HepG2 (cell line): ENCODE measurements around the gene RAB11FIP5. TPM values are rescaled to one million over a fixed set of nuclear protein-coding genes. Genes with fewer than 3 reads are reported as not detected.
"Not testable (repeated sequence)": the region's sequence is repeated elsewhere in the genome, so short reads cannot be mapped to it uniquely, and the experiment has no call there.

Experiments
- BRCA1 ChIP-seq: sonication (generic); formaldehyde crosslinking; IDR thresholded peaks from 2 replicates; pipeline ENCODE4 v1.4.0; 2020; ENCODE audit warnings: missing genetic modification reagents
- TARDBP ChIP-seq: sonication (generic); formaldehyde crosslinking; IDR thresholded peaks from 2 replicates; pipeline ENCODE4 v1.8.0; 2022; ENCODE audit warnings: mild to moderate bottlenecking, missing genetic modification reagents
- ZMAT3 ChIP-seq: sonication (generic); formaldehyde crosslinking; conservative IDR thresholded peaks from 2 replicates; pipeline ENCODE4 v1.7.0; 2021; ENCODE audit warnings: missing genetic modification reagents
- ZNF205 ChIP-seq: IDR thresholded peaks from 2 replicates; pipeline ENCODE4 v1.6.1; 2018; ENCODE audit warnings: missing biosample characterization, missing genetic modification reagents
- ZSCAN29 ChIP-seq: sonication (generic); formaldehyde crosslinking; conservative IDR thresholded peaks from 2 replicates; pipeline ENCODE4 v1.4.0; 2020; ENCODE audit warnings: mild to moderate bottlenecking, missing genetic modification reagents
- polyA plus RNA-seq, 8 experiments: library from polyadenylated mRNA; depleted of rRNA in 3 of 8; stranded (reverse) in 7 of 8; unstranded in 1 of 8; fragments of >200 nt; fragmentation: Illumina TruSeq in 4 of 8; extraction: Trizol in 4 of 8; gene quantifications; 2 replicates each; pipeline versions ENCODE4 v1.2.1 to v1.2.3, GENCODE V29; 2011 to 2016; ENCODE audit warnings: low read depth in 4 of 8, missing spikeins in 1 of 8, mixed read lengths in 1 of 8; ENCODE audit not compliant: insufficient read depth in 1 of 8
- total RNA-seq, 5 experiments: library from RNA; depleted of rRNA; stranded (reverse); fragments of >200 nt; fragmentation: Illumina TruSeq; extraction: Trizol; gene quantifications; 2 replicates each; pipeline ENCODE4 v1.2.3, GENCODE V29; 2016; ENCODE audit warnings: low read depth in 1 of 5
- TF ChIP-seq, protein P1 (sequence below), 2 experiments: sonication (generic) in 1 of 2; formaldehyde crosslinking in 1 of 2; IDR thresholded peaks; 2 replicates each; pipeline versions ENCODE4 v1.4.0 to v1.6.1; 2016 to 2020; ENCODE audit warnings: borderline replicate concordance in 1 of 2, low read depth in 1 of 2, mild to moderate bottlenecking in 1 of 2, missing genetic modification reagents in 1 of 2
- TF ChIP-seq, protein P2 (sequence below): sonication (generic); formaldehyde crosslinking; IDR thresholded peaks from 2 replicates; pipeline ENCODE4 v1.5.1; 2020; ENCODE audit warnings: missing genetic modification reagents, mild to moderate bottlenecking, borderline replicate concordance
- TF ChIP-seq, protein P3 (sequence below): IDR thresholded peaks from 2 replicates; pipeline ENCODE4 v1.6.1; 2012; ENCODE audit warnings: inconsistent platforms
- TF ChIP-seq, protein P4 (sequence below): sonication (generic); formaldehyde crosslinking; IDR thresholded peaks from 2 replicates; pipeline ENCODE4 v1.4.0; 2020; ENCODE audit warnings: mild to moderate bottlenecking, missing genetic modification reagents
- TF ChIP-seq, protein P5 (sequence below): sonication (generic); formaldehyde crosslinking; IDR thresholded peaks from 2 replicates; pipeline ENCODE4 v1.4.0; 2020; ENCODE audit warnings: missing genetic modification reagents

RAB11FIP5 gene
- total and polyA plus RNA-seq, 2 of the 13 experiments (the other 11 are each of a cell fraction or from before 2014, with no cell fraction given), result 9.4 to 22.9 TPM

DNA sequence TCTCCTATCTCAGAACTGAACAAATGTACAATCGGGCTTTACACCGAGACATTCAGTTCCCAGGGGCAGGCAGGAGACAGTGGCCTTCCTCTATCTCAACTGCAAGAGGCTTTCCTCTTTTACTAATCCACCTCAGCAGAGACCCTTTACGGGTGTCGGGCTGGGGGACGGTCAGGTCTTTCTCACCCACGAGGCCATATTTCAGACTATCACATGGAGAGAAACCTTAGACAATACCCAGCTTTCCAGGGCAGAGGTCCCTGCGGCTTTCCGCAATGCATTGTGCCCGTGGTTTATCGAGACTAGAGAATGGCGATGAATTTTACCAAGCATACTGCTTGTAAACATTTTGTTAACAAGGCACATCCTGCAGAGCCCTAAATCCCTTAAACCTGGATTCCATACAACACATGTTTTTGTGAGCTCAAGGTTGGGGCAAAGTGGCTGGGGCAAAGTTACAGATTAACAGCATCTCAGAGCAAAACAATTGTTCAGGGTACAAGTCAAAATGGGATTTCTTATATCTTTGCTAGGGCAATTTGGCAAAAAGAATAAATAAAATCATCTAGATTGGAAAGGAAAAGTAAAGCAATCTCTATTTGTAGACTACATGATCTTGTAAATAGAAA is 7.0 kb upstream of the RAB11FIP5 start (continued):
- TF ChIP-seq, protein P1, sequence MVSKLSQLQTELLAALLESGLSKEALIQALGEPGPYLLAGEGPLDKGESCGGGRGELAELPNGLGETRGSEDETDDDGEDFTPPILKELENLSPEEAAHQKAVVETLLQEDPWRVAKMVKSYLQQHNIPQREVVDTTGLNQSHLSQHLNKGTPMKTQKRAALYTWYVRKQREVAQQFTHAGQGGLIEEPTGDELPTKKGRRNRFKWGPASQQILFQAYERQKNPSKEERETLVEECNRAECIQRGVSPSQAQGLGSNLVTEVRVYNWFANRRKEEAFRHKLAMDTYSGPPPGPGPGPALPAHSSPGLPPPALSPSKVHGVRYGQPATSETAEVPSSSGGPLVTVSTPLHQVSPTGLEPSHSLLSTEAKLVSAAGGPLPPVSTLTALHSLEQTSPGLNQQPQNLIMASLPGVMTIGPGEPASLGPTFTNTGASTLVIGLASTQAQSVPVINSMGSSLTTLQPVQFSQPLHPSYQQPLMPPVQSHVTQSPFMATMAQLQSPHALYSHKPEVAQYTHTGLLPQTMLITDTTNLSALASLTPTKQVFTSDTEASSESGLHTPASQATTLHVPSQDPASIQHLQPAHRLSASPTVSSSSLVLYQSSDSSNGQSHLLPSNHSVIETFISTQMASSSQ (IDR thresholded peaks at IDR 0.05; ENCODE audit: low read depth), result peak; percentile 71
- TF ChIP-seq, protein P1 (CRISPR knock-in tag; IDR thresholded peaks at IDR 0.05; ENCODE audit: borderline replicate concordance), result not testable (repeated sequence)
- TF ChIP-seq, protein P2, sequence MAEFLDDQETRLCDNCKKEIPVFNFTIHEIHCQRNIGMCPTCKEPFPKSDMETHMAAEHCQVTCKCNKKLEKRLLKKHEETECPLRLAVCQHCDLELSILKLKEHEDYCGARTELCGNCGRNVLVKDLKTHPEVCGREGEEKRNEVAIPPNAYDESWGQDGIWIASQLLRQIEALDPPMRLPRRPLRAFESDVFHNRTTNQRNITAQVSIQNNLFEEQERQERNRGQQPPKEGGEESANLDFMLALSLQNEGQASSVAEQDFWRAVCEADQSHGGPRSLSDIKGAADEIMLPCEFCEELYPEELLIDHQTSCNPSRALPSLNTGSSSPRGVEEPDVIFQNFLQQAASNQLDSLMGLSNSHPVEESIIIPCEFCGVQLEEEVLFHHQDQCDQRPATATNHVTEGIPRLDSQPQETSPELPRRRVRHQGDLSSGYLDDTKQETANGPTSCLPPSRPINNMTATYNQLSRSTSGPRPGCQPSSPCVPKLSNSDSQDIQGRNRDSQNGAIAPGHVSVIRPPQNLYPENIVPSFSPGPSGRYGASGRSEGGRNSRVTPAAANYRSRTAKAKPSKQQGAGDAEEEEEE, result 0 out of 2 replicates have a peak, but pooled peaks have one; percentile 39
- TF ChIP-seq ZNF205 (CRISPR knock-in tag), result 0 out of 2 replicates have a peak, but pooled peaks have one; percentile 28
- TF ChIP-seq, protein P3, sequence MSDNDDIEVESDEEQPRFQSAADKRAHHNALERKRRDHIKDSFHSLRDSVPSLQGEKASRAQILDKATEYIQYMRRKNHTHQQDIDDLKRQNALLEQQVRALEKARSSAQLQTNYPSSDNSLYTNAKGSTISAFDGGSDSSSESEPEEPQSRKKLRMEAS, result peak; percentile 9; the same call in 1 of the 2 replicates
- TF ChIP-seq, protein P4, sequence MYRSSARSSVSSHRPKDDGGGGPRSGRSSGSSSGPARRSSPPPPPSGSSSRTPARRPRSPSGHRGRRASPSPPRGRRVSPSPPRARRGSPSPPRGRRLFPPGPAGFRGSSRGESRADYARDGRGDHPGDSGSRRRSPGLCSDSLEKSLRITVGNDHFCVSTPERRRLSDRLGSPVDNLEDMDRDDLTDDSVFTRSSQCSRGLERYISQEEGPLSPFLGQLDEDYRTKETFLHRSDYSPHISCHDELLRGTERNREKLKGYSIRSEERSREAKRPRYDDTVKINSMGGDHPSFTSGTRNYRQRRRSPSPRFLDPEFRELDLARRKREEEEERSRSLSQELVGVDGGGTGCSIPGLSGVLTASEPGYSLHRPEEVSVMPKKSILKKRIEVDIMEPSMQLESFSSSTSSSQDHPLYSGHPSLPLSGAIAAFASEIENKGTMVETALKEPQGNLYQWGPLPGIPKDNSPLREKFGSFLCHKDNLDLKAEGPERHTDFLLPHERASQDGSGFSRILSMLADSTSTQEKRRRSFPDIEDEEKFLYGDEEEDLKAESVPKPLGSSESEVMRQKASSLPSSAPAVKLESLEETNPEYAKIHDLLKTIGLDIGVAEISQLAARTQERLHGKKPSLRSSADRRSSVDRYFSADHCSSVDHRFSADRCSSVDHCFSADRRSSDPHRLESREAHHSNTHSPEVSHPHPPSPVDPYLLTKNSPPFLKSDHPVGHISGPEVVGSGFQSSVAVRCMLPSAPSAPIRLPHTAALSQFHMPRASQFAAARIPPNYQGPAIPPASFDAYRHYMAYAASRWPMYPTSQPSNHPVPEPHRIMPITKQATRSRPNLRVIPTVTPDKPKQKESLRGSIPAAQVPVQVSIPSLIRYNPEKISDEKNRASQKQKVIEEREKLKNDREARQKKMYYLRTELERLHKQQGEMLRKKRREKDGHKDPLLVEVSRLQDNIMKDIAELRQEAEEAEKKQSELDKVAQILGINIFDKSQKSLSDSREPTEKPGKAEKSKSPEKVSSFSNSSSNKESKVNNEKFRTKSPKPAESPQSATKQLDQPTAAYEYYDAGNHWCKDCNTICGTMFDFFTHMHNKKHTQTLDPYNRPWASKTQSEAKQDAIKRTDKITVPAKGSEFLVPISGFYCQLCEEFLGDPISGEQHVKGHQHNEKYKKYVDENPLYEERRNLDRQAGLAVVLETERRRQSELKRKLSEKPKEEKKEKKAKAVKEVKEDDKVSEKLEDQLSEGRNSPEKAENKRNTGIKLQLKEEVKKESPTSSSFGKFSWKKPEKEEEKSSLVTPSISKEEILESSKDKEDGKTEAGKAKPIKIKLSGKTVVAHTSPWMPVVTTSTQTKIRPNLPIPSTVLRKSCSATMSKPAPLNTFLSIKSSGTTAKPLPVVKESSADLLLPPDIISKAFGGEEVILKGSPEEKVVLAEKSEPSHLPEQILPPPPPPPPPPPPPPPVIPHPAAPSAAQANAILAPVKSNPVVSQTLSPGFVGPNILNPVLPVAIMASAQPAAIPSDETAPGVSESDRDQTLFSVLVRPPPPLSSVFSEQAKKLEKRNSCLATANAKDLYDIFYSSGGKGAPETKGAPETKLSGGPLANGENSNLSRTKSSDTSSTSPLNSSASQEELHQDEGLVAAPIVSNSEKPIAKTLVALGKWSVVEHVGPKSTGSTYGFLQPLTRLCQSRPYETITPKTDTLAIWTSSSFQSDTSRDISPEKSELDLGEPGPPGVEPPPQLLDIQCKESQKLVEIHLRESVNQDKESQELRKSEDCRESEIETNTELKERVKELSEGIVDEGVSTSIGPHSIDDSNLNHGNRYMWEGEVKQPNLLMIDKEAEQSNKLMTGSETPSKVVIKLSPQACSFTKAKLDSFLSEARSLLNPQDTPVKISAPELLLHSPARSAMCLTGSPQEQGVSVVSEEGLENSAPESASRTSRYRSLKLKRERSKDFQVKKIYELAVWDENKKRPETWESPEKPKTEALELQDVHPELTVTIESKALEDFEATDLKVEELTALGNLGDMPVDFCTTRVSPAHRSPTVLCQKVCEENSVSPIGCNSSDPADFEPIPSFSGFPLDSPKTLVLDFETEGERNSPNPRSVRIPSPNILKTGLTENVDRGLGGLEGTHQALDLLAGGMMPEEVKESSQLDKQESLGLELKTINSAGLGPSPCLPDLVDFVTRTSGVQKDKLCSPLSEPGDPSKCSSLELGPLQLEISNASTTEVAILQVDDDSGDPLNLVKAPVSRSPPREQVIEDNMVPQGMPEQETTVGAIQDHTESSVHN (CRISPR knock-in tag), result peak; percentile 46; the same call in 1 of the 2 replicates
- TF ChIP-seq TARDBP, result peak; percentile 23; the same call in 1 of the 2 replicates
- 0 out of 2 replicates have a peak, but pooled peaks have one; percentile 41 for TF ChIP-seq ZSCAN29
- TF ChIP-seq BRCA1 (CRISPR knock-in tag), result 0 out of 2 replicates have a peak, but pooled peaks have one; percentile 54
- TF ChIP-seq, protein P5, sequence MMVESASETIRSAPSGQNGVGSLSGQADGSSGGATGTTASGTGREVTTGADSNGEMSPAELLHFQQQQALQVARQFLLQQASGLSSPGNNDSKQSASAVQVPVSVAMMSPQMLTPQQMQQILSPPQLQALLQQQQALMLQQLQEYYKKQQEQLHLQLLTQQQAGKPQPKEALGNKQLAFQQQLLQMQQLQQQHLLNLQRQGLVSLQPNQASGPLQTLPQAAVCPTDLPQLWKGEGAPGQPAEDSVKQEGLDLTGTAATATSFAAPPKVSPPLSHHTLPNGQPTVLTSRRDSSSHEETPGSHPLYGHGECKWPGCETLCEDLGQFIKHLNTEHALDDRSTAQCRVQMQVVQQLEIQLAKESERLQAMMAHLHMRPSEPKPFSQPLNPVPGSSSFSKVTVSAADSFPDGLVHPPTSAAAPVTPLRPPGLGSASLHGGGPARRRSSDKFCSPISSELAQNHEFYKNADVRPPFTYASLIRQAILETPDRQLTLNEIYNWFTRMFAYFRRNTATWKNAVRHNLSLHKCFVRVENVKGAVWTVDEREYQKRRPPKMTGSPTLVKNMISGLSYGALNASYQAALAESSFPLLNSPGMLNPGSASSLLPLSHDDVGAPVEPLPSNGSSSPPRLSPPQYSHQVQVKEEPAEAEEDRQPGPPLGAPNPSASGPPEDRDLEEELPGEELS (CRISPR knock-in tag), result peak; percentile 36; the same call in 1 of the 2 replicates
- TF ChIP-seq ZMAT3, result 0 out of 2 replicates have a peak, but pooled peaks have one; percentile 28
